GM12878 (cell line): Measurements from ENCODE around the gene HTRA2. TPM values are rescaled to one million over a fixed set of nuclear protein-coding genes. Genes with fewer than 3 reads are reported as not detected.
A peak's percentile ranks its signal among the peaks of the same experiment; 100 is the strongest.

Experiments
- ASH2L ChIP-seq: fragments of 300-600, 200-600 bp; sonication (generic); IDR thresholded peaks from 2 replicates; pipeline ENCODE4 v1.6.1; 2017; ENCODE audit warnings: low read depth, mild to moderate bottlenecking, borderline replicate concordance
- CREM ChIP-seq: IDR thresholded peaks from 2 replicates; pipeline ENCODE4 v1.6.1; 2014; ENCODE audit warnings: antibody characterized with exemption, low read depth
- HCFC1 ChIP-seq: fragments of 150-350 bp; IDR thresholded peaks from 2 replicates; pipeline ENCODE4 v1.6.1; 2014; ENCODE audit warnings: low read length
- HDGF ChIP-seq: fragments of 450-650 bp; IDR thresholded peaks from 2 replicates; pipeline ENCODE4 v1.6.1; 2016; ENCODE audit warnings: antibody characterized with exemption
- POLR2AphosphoS2 ChIP-seq: IDR thresholded peaks from 2 replicates; pipeline ENCODE4 v1.6.1; 2011; ENCODE audit warnings: low read depth, mild to moderate bottlenecking, low read length, improper control_type of control experiment, moderate library complexity
- polyA plus RNA-seq, 11 experiments: library from polyadenylated mRNA; depleted of rRNA in 4 of 11; unstranded in 6 of 11; stranded (reverse) in 5 of 11; fragments of >200 nt; fragmentation: Nextera tagmentation in 4 of 11; fragmentation: Illumina TruSeq in 1 of 11; extraction: Ambion mirVana in 4 of 11; extraction: Trizol in 1 of 11; gene quantifications; 1 replicate in 1 of 11; 2 replicates in 10 of 11; pipeline versions ENCODE4 v1.2.1 to v1.2.3, GENCODE V29; 2011 to 2016; ENCODE audit warnings: inconsistent platforms in 2 of 11, missing spikeins in 2 of 11, low read depth in 1 of 11
- total RNA-seq, 4 experiments: library from RNA; depleted of rRNA in 3 of 4; stranded (reverse); fragments of >200 nt in 3 of 4; fragmentation: Illumina TruSeq in 1 of 4; extraction: Trizol in 1 of 4; gene quantifications; 2 replicates each; pipeline versions ENCODE4 v1.2.1 to v1.2.3, GENCODE V29; 2013 to 2021
- TF ChIP-seq, protein P1 (sequence below): fragments of 450-650 bp; IDR thresholded peaks from 2 replicates; pipeline ENCODE4 v1.6.1; 2016; ENCODE audit warnings: mild to moderate bottlenecking
- TF ChIP-seq, protein P2 (sequence below): IDR thresholded peaks from 2 replicates; pipeline ENCODE4 v1.6.1; 2012; ENCODE audit warnings: low read depth, low read length, improper control_type of control experiment

HTRA2 gene
- total and polyA plus RNA-seq, 10 of the 15 experiments (the other 5 are each of a cell fraction or from before 2014, with no cell fraction given), result 42.3 to 73.9 (median 54.6) TPM

DNA sequence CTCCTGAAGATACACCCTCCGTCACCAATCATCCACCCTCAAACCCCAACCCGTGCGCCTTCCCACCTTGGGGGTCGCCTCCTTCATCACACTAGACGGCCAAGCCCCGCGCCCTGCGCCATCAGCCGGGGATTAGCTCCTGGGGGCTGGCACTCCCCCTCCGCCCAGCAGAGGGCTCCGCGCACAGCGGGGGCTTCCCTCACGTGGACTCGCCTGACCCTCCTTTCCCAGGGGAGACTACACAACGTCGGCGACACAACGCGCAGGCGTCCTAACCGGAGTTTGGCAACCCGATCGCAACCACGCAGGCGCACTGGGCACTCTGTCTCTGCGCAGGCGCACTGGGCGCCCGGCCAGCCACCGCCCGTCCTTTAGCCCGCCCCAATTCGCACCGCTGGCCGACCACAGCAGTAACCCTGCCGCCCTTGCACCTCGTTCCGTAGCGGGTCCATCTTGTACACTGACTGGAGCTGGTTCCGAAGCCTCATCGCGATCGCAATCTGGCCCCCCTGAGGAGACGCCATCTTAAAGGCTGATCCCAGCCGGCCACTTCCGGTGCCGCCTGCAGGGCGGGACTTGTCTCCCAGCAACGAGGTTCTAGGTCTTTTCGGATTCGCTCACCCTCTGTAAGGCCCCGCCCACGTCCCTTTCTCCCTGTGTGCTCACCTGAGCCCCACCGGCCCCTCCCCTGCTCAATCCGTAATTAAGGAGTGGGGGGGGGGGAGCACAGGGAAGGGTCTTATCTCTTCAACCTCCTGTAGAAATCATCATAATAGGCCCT, 22.4 kb upstream of the HTRA2 start, which contains the start of gene PCGF1 (continued):
- TF ChIP-seq CREM, result peak; percentile 59; the same call in 1 of the 2 replicates
- TF ChIP-seq, protein P1, sequence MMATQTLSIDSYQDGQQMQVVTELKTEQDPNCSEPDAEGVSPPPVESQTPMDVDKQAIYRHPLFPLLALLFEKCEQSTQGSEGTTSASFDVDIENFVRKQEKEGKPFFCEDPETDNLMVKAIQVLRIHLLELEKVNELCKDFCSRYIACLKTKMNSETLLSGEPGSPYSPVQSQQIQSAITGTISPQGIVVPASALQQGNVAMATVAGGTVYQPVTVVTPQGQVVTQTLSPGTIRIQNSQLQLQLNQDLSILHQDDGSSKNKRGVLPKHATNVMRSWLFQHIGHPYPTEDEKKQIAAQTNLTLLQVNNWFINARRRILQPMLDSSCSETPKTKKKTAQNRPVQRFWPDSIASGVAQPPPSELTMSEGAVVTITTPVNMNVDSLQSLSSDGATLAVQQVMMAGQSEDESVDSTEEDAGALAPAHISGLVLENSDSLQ, result peak; percentile 21; the same call in 1 of the 2 replicates
- TF ChIP-seq ASH2L, result peak; percentile 94; the same call in 1 of the 2 replicates
- peak; percentile 45; the same call in 1 of the 2 replicates for TF ChIP-seq HCFC1
- TF ChIP-seq HDGF, result peak; percentile 91
- TF ChIP-seq, protein P2, sequence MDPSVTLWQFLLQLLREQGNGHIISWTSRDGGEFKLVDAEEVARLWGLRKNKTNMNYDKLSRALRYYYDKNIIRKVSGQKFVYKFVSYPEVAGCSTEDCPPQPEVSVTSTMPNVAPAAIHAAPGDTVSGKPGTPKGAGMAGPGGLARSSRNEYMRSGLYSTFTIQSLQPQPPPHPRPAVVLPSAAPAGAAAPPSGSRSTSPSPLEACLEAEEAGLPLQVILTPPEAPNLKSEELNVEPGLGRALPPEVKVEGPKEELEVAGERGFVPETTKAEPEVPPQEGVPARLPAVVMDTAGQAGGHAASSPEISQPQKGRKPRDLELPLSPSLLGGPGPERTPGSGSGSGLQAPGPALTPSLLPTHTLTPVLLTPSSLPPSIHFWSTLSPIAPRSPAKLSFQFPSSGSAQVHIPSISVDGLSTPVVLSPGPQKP, result peak; percentile 90
- 0 out of 2 replicates have a peak, but pooled peaks have one; percentile 52 for TF ChIP-seq POLR2AphosphoS2
